Testis (tissue), 3 donors: ENCODE data around the gene ABCC8. TPM values are rescaled to one million over a fixed set of nuclear protein-coding genes. Genes with fewer than 3 reads are reported as not detected.

ENCODE experiments used
- DNase-seq: peaks from one replicate; pipeline ENCODE4 v3.0.0-alpha.2; 2019
- H3K27ac ChIP-seq, 2 donors: fragments of 200-600 bp; sonication (generic); one replicate each; pipeline ENCODE4 v1.5.1; 2019
- H3K27me3 ChIP-seq: fragments of 200-600 bp; sonication (generic); one replicate; pipeline ENCODE4 v1.5.1; 2019
- H3K36me3 ChIP-seq: fragments of 200-600 bp; sonication (generic); one replicate; pipeline ENCODE4 v1.5.1; 2017; ENCODE audit warnings: low read depth; ENCODE audit errors: missing control alignments
- H3K4me1 ChIP-seq: fragments of 200-600 bp; sonication (generic); one replicate; pipeline ENCODE4 v1.5.1; 2019
- H3K4me3 ChIP-seq, 2 donors: fragments of 200-600 bp; sonication (generic); one replicate each; pipeline ENCODE4 v1.5.1; 2017 to 2019
- H3K9me3 ChIP-seq: fragments of 200-600 bp; sonication (generic); one replicate; pipeline ENCODE4 v1.5.1; 2017
- POLR2A ChIP-seq: fragments of 450-650 bp; IDR thresholded peaks from one replicate; pipeline ENCODE4 v1.6.1; 2017; ENCODE audit warnings: antibody characterized with exemption, mild to moderate bottlenecking, moderate library complexity
- WGBS, 2 donors: methylation state at CpG; one replicate each; pipeline ENCODE4 v1.1.5; 2018; 5-methylcytosine and 5-hydroxymethylcytosine counted together
- intact Hi-C: fragments of 100-400 bp; cut with DNase I; formaldehyde crosslinking; loops from one replicate; pipeline ENCODE4 v1.15.1; 2023; ENCODE audit warnings: low total_unique reads
- polyA plus RNA-seq: library from polyadenylated mRNA; stranded (reverse); fragments of 350-450 nt; fragmentation: Illumina TruSeq; extraction: RNeasy Lipid Tissue Mini Kit (QIAGEN cat#74804); gene quantifications from one replicate; pipeline ENCODE4 v1.2.3, GENCODE V29; 2014; ENCODE audit warnings: low read depth, low replicate concordance; ENCODE audit not compliant: insufficient read depth
- total RNA-seq, 2 donors: library from RNA; depleted of rRNA; stranded (reverse); fragments of >200 nt; gene quantifications; one replicate each; pipeline ENCODE4 v1.2.3, GENCODE V29; 2016
- TF ChIP-seq, protein P1 (sequence below), 3 experiments: fragments of 450-650 bp in 2 of 3; fragments of 200-600 bp in 1 of 3; sonication (generic) in 1 of 3; IDR thresholded peaks; one replicate each; pipeline ENCODE4 v1.5.1; 2016 to 2019; ENCODE audit warnings: antibody characterized with exemption in 3 of 3, mild to moderate bottlenecking in 2 of 3, moderate library complexity in 1 of 3

Gene ABCC8
- total and polyA plus RNA-seq, 3 donors from 2014 or later, result 1.5 to 2.2 (median 2.0) TPM

DNA sequence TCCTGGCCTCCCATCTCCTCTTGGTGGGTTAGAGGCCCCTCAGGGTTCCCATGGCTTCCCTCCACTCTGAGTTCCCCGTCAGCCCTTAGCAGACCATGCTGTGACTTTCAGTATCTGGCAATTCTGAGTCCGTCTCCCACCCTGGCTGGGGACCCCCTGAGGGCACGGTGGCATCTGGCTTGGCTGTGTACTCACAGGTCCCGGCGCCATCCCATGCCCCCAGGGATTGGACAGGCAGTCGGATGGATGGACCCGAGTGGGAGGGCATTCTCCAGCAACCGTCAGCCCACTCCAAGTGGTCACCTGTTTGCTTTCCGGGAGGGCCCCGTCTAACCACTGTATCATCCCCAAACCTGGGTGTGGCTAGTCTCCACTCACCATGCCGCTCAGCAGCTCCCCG, 24.0 kb upstream of the ABCC8 start:
- intact Hi-C loops, result loop anchor here (5.0 kb wide), 1 partner anchor 113 kb away; the partner anchor contains the start of gene KCNJ11
- no peak for TF ChIP-seq POLR2A
- TF ChIP-seq, protein P1, sequence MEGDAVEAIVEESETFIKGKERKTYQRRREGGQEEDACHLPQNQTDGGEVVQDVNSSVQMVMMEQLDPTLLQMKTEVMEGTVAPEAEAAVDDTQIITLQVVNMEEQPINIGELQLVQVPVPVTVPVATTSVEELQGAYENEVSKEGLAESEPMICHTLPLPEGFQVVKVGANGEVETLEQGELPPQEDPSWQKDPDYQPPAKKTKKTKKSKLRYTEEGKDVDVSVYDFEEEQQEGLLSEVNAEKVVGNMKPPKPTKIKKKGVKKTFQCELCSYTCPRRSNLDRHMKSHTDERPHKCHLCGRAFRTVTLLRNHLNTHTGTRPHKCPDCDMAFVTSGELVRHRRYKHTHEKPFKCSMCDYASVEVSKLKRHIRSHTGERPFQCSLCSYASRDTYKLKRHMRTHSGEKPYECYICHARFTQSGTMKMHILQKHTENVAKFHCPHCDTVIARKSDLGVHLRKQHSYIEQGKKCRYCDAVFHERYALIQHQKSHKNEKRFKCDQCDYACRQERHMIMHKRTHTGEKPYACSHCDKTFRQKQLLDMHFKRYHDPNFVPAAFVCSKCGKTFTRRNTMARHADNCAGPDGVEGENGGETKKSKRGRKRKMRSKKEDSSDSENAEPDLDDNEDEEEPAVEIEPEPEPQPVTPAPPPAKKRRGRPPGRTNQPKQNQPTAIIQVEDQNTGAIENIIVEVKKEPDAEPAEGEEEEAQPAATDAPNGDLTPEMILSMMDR (IDR thresholded peaks at IDR 0.05), result no peak

GRCh38 chr11:17498475-17498874, 21.8 kb upstream of the ABCC8 start:
- H3K4me3 ChIP-seq, result no peak overlapping the region
- H3K27ac ChIP-seq, result no peak overlapping the region
- no peaks in the 10 kb centered on the region for H3K27me3 ChIP-seq
- intact Hi-C loops, result no loop called here
- TF ChIP-seq, protein P1 (IDR thresholded peaks at IDR 0.05), result no peak
- TF ChIP-seq POLR2A, result no peak
- H3K4me1 ChIP-seq, result no peaks in the 10 kb centered on the region
- H3K9me3 ChIP-seq, result no peaks in the 10 kb centered on the region
- no peak for DNase-seq
- no peaks in the 10 kb centered on the region for H3K36me3 ChIP-seq
- 78 to 85% methylated on average over 5 of the region's 5 CpGs for WGBS, 2 donors

More for the DNA sequence above, 24.0 kb upstream of the ABCC8 start:
- no peak overlapping the region for H3K4me3 ChIP-seq
- H3K36me3 ChIP-seq, result no peaks in the 10 kb centered on the region
- no peak overlapping the region for H3K27ac ChIP-seq
- H3K4me1 ChIP-seq, result no peaks in the 10 kb centered on the region
- no peaks in the 10 kb centered on the region for H3K27me3 ChIP-seq
- no peaks in the 10 kb centered on the region for H3K9me3 ChIP-seq
- DNase-seq, result no peak
- WGBS, 2 donors, result 94 to 100% methylated on average over 5 to 12 of the region's 12 CpGs

DNA sequence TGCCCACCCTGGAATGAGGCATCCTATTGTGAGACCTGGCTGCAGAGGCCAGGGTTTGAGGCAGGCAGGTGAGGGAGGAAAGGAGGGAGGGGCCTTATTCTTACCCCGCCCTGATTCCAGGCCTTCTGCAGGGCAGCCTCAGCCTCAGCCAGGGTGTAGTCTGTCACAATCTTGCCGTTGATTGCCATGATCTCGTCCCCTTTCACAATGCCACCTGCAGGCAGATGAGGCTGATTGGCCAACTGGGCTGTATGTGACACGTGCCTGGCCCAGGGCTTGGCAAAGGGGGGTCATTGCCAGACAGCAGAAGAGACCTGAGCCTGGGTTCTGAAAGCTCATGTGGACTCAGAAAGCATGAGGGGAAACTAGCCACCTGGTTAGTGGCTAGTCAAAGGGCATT, 21.4 kb upstream of the ABCC8 start:
- Histone ChIP-seq H3K36me3 (no peaks in the 10 kb centered on the region), H3K27me3 (no peaks in the 10 kb centered on the region), H3K9me3 (no peaks in the 10 kb centered on the region), H3K4me3 (no peak overlapping the region), H3K4me1 (no peaks in the 10 kb centered on the region), H3K27ac (no peak overlapping the region)
- intact Hi-C loops, result no loop called here
- no peak for DNase-seq
- 71 to 77% methylated on average over 4 of the region's 4 CpGs for WGBS, 2 donors
- TF ChIP-seq POLR2A, result no peak
- TF ChIP-seq, protein P1 (IDR thresholded peaks at IDR 0.05), result no peak

DNA sequence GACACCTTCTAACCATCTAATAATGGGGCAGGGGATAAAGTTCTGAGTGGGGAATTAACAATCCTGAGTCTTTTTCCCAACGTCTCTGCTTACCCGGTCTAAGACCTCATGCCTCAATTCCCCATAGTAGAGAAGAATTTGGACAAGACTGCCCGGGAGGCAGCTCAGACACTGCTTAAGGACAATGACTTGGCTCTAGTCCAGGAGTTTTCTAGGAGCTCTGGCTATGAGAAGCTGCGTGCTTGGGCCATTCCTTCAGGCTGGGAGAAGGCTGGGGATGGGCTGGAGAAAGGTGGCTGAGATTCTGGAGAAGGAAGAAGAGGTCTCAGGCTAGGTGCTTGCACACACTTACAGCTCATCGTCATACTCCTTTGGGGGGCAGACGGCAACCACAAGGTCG, 19.8 kb upstream of the ABCC8 start:
- H3K9me3 ChIP-seq, result no peaks in the 10 kb centered on the region
- intact Hi-C loops, result no loop called here
- 46 to 71% methylated on average over 4 to 7 of the region's 7 CpGs for WGBS, 2 donors
- H3K27me3 ChIP-seq, result no peaks in the 10 kb centered on the region
- peak; percentile 23 for DNase-seq
- no peak for TF ChIP-seq POLR2A
- TF ChIP-seq, protein P1 (IDR thresholded peaks at IDR 0.05), result no peak
- H3K4me3 ChIP-seq, result no peak overlapping the region
- no peaks in the 10 kb centered on the region for H3K36me3 ChIP-seq
- H3K27ac ChIP-seq, result no peak overlapping the region
- no peaks in the 10 kb centered on the region for H3K4me1 ChIP-seq

- TF ChIP-seq, protein P1 (IDR thresholded peaks at IDR 0.05), result no peak
- no peak for TF ChIP-seq POLR2A
- Histone ChIP-seq H3K9me3 (no peaks in the 10 kb centered on the region), H3K27ac (no peak overlapping the region), H3K27me3 (no peaks in the 10 kb centered on the region), H3K4me3 (no peak overlapping the region), H3K4me1 (no peaks in the 10 kb centered on the region), H3K36me3 (no peaks in the 10 kb centered on the region)
- 58 to 77% methylated on average over 6 of the region's 6 CpGs for whole genome bisulfite sequencing, 2 donors
- intact Hi-C loops, result no loop called here
- no peak for DNase-seq
Measured at GRCh38 chr11:17494019-17494418, 17.4 kb upstream of the ABCC8 start.
